ENCODE data around the gene PRM1. TPM values are rescaled to one million over a fixed set of nuclear protein-coding genes. Genes with fewer than 3 reads are reported as not detected.

The PRM1 gene
- total and polyA plus RNA-seq, 2 of the 4 experiments (the other 2 are of a cell fraction): not detected

DNA sequence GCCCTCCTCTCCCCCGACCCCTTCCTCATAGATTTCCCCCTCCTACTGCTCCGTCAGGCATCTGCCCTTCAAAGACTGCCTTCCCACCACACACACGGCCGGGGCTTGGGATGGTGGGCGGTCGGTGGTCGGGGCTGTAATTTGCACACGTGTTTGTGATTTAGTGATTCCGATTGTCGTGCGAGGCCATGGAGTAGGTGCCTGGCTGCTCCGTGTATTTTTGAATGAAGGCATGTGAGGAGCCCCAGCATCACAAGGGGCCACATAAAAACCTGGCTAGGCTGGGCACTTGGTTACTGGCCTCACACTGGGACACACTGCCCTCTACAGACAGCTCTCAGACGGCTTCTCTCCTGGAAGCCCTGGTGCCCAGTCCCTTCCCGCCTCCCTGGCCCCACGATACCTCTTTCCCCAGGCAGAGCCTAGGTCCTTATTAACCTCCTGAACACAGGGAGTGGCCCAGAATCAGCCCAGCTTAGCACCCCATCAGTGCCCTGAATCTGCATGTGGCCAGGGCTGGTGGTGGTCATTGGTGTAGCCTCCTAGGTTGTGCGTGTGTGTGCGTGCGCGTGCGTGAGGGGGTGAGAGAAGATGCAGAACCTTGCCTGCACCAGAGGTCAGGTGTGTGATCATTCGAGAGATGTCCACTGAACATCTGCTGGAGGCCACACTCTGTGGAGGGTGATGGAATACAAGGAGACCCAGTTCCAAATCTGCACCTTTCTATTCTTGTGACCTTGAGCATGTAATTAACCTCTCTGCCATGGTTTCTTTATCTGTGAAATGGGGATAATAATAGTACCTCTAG, 23.8 kb downstream of the PRM1 start (continued):
- TF ChIP-seq, protein P1, sequence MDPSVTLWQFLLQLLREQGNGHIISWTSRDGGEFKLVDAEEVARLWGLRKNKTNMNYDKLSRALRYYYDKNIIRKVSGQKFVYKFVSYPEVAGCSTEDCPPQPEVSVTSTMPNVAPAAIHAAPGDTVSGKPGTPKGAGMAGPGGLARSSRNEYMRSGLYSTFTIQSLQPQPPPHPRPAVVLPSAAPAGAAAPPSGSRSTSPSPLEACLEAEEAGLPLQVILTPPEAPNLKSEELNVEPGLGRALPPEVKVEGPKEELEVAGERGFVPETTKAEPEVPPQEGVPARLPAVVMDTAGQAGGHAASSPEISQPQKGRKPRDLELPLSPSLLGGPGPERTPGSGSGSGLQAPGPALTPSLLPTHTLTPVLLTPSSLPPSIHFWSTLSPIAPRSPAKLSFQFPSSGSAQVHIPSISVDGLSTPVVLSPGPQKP (IDR thresholded peaks at IDR 0.05; ENCODE audit: borderline replicate concordance, low read depth, low read length): no peak
